GM10266 (cell line): ENCODE data around the gene GAD1.

ENCODE experiments used
- DNase-seq: peaks from one replicate; pipeline ENCODE4 v3.0.0; 2012; ENCODE audit errors: extremely low spot score
- CTCF ChIP-seq: IDR thresholded peaks from 2 replicates; pipeline ENCODE4 v1.5.1; 2012; ENCODE audit warnings: mild to moderate bottlenecking, low read depth; ENCODE audit not compliant: control insufficient read depth, insufficient read depth; ENCODE audit errors: missing control alignments

Gene GAD1

GRCh38 chr2:170840717-170841210 lies 24.1 kb downstream of the GAD1 start:
- TF ChIP-seq CTCF, result no peak

DNA sequence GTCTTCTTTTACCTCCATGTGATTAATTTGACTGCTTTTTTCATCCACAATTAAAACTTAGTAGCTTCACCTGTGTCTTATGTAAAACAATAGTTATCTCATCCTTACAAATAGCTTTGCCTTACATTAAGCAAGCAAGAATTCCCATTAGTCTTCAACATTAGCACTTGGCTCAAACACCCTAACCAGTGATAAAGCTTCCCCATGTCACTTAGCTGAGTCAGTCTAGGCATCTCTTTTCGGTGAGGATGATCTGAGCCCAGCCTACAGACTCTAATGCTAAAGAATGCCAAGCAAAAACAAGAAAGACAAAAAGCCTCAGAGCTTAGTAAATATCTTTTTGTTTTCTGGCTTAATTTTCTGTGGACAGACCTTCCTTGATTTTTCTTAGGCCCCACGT lies 26.1 kb downstream of the GAD1 start:
- TF ChIP-seq CTCF, result no peak
- no peak for DNase-seq

More at GRCh38 chr2:170840717-170841210, 24.1 kb downstream of the GAD1 start:
- DNase-seq, result no peak

DNA sequence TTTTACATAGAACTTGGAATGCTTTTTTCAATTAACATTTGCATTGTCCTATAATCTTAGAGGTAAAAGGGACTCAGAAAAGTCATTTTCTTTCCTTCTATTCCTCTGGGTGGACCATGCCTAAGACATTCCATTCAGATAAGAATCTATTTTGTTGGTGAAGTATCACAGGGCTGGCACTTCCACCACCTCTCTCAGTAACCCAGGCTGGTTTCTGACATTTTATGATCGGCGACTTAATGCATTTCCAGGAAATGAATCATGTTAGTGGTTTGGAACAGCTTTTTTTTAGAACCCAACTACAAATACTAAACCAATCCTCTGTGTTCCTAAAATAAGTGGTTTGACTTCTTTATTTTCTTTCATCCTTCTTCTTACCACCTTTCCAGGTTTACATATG lies 27.0 kb downstream of the GAD1 start:
- DNase-seq, result no peak
- no peak for TF ChIP-seq CTCF

DNA sequence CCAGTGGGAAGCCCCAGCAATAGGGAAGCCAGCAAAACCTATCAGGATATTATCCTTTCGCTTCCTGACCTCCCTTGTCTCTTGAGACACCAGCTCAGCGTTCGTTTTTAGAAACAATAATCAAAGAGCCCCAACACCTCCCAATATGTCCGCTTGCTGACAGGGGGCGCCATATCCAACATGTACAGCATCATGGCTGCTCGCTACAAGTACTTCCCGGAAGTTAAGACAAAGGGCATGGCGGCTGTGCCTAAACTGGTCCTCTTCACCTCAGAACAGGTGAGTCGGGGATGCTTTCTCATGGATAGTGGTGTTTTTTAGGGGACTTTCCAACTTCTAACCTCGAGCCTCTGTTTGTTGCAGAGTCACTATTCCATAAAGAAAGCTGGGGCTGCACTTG lies 28.7 kb downstream of the GAD1 start:
- DNase-seq, result no peak
- no peak for TF ChIP-seq CTCF

DNA sequence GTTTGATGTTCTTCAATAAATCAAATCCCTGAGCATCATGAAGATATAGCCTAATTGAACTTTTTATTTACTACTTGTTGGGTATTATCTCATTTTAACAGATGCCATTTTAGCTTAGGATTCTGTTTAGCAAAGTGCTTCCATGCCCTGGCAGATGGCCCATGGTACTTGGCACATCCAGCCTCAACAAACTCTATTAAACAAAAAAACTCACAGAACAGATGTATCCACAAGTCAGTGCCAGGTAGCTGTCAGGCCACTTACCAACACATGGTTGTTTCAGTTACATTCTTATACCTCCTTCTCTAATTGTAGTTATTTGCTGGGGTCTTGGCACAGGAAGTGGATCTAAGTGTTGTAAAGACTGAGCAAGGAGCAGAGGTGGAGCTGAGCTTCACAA lies 29.6 kb downstream of the GAD1 start:
- TF ChIP-seq CTCF, result no peak
- DNase-seq, result no peak

GRCh38 chr2:170847716-170848115 lies 31.0 kb downstream of the GAD1 start:
- no peak for TF ChIP-seq CTCF
- no peak for DNase-seq

- no peak for DNase-seq
- no peak for TF ChIP-seq CTCF
Observed at GRCh38 chr2:170848587-170848986, 31.9 kb downstream of the GAD1 start.

DNA sequence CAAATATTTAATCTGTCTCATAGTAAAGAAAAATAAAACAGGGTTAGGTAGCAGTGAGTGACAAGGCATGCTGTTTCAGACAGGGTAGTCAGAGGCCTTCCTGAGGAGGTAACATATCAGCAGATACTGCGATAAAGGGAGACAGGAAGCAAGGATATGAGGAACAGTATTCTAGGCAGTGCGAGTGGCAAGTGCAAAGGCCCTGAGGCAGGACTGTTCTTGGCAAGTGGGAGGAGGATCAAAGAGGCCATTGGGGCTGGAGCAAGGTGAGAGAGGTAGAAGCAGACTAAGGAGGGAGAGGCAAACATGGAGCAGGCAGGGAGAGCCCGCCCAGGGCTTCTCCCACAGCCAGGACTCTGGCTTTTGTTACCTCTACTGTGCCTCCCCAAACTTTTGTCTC lies 33.6 kb downstream of the GAD1 start:
- DNase-seq, result no peak
- no peak for TF ChIP-seq CTCF
